Neuron (in vitro differentiated cells): ENCODE results near the gene GPR162.

Experiments used
- H2AFZ ChIP-seq: one replicate; pipeline ENCODE4 v1.6.1; 2013; ENCODE audit warnings: low read depth, mild to moderate bottlenecking, inconsistent platforms, low read length, moderate library complexity
- H3K27me3 ChIP-seq: one replicate; pipeline ENCODE4 v1.6.1; 2013; ENCODE audit warnings: low read length; ENCODE audit not compliant: insufficient read depth
- H3K36me3 ChIP-seq: one replicate; pipeline ENCODE4 v1.6.1; 2013; ENCODE audit warnings: low read length; ENCODE audit not compliant: insufficient read depth
- H3K4me1 ChIP-seq: one replicate; pipeline ENCODE4 v1.6.1; 2013; ENCODE audit warnings: low read length; ENCODE audit not compliant: insufficient read depth
- H3K4me3 ChIP-seq: 2 replicates; pipeline ENCODE4 v1.5.1; 2013; ENCODE audit warnings: mild to moderate bottlenecking, low read length, moderate library complexity
- H3K9me3 ChIP-seq: one replicate; pipeline ENCODE4 v1.6.1; 2013; ENCODE audit warnings: low read length

Gene GPR162, protein sequence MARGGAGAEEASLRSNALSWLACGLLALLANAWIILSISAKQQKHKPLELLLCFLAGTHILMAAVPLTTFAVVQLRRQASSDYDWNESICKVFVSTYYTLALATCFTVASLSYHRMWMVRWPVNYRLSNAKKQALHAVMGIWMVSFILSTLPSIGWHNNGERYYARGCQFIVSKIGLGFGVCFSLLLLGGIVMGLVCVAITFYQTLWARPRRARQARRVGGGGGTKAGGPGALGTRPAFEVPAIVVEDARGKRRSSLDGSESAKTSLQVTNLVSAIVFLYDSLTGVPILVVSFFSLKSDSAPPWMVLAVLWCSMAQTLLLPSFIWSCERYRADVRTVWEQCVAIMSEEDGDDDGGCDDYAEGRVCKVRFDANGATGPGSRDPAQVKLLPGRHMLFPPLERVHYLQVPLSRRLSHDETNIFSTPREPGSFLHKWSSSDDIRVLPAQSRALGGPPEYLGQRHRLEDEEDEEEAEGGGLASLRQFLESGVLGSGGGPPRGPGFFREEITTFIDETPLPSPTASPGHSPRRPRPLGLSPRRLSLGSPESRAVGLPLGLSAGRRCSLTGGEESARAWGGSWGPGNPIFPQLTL

DNA sequence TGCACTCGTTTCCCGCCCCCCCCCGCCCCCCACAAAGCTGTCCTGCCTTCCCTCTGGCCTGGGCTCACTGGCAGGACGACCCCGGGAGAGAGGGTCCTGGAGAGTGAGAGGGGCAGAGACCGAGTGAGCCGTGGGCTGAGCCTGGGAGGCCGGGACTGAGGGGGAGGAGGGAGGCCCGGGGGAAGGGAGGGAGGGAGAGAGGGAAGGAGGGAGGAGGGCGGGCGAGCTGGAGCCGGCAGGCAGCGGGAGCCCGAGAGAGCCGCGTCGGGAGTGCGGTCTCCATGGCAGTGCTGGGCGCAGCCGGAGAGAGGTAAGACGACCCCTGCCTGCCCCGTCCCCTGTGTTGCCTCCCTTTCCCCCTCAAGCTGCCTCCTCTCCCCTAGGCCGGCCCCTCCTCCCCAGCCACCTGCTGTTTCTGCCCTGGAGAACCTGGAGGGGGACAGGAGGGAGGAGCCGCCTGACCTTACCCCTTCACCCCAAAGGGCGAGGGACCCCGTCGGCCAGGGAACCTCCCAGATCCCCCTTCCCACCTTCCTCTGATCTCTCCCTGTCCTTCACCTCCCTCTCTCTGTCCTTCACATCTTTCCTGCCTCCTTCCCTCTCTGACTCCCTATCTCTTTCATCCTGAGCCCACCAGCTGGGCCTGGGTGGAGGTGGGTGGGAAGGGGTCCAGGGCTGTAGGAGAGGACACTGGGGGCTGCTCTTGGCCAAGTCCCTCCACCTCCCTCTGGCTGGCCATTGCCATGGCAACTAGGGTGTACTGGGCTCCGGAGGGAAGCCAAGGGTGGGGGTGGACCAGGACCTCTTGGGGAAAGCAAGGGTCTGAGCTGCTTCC is at the start of gene GPR162:
Gene GPR162 (plus strand): TSS at position 231 of the 835 bp plus-strand sequence. CDS start 2,078 bp downstream, outside the sequence.
- H3K27me3 ChIP-seq: no peaks in the 10 kb centered on the region
- H3K4me1 ChIP-seq: peaks cover 56% of the 10 kb centered on the region
- H3K4me3 ChIP-seq: peak within 1 kb of the TSS; percentile 49
- H3K9me3 ChIP-seq: no peaks in the 10 kb centered on the region
- H3K36me3 ChIP-seq: no peaks in the 10 kb centered on the region
- no peak within 1 kb of the TSS for H2AFZ ChIP-seq

DNA sequence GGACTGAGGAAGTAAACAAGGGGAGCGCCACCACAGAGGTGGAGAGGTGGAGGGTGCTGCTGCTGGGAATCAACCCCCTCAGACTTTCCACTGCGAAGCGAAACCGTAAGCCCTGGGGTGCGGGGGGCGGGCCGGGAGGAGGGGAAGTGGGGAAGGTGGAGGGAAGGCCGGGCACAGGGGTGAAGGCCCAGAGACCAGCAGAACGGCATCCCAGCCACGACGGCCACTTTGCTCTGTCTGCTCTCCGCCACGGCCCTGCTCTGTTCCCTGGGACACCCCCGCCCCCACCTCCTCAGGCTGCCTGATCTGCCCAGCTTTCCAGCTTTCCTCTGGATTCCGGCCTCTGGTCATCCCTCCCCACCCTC is 49.3 kb upstream of the GPR162 start, which contains the start of gene LAG3:
Gene LAG3 (plus strand): TSS at position 190 of the 365 bp plus-strand sequence. CDS start 333 bp downstream, outside the sequence.
- Histone ChIP-seq H3K9me3 (no peaks in the 10 kb centered on the region), H3K36me3 (peaks cover 42% of the 10 kb centered on the region), H2AFZ (no peak within 1 kb of the TSS), H3K4me1 (peaks cover 33% of the 10 kb centered on the region), H3K4me3 (no peak within 1 kb of the TSS), H3K27me3 (no peaks in the 10 kb centered on the region)

DNA sequence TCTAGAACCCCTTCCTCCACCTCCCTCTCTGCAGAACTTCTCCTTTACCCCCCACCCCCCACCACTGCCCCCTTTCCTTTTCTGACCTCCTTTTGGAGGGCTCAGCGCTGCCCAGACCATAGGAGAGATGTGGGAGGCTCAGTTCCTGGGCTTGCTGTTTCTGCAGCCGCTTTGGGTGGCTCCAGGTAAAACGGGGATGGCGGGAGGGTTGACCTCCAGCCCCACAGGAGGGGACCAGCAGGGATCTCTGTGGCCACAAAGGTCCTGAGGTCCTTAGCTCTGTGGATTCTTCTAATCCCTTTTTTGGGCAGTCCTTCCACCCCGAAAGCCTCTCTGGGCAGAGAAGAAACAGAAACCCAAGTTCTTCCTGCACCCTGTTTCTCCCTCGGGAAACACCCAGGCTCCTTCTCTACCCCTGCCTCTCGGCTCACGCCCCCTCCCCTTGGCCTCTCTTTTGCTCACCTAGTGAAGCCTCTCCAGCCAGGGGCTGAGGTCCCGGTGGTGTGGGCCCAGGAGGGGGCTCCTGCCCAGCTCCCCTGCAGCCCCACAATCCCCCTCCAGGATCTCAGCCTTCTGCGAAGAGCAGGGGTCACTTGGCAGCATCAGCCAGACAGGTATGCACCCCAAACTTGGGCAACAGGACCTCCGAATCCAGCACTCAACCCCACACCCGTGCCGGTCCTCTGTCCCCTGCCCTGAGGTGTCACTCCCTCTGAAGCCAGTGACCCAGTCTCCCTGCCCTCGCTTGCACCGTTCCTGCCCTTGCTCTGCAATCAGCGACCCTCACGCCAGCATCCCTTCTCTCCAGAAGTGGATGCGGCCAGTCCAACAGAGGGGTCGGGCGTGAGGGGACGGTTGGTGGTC is 48.7 kb upstream of the GPR162 start:
- H3K4me3 ChIP-seq: no peak overlapping the region
- peaks cover 37% of the 10 kb centered on the region for H3K4me1 ChIP-seq
- no peaks in the 10 kb centered on the region for H3K27me3 ChIP-seq
- H3K36me3 ChIP-seq: peaks cover 42% of the 10 kb centered on the region
- H3K9me3 ChIP-seq: no peaks in the 10 kb centered on the region
- H2AFZ ChIP-seq: no peak overlapping the region

DNA sequence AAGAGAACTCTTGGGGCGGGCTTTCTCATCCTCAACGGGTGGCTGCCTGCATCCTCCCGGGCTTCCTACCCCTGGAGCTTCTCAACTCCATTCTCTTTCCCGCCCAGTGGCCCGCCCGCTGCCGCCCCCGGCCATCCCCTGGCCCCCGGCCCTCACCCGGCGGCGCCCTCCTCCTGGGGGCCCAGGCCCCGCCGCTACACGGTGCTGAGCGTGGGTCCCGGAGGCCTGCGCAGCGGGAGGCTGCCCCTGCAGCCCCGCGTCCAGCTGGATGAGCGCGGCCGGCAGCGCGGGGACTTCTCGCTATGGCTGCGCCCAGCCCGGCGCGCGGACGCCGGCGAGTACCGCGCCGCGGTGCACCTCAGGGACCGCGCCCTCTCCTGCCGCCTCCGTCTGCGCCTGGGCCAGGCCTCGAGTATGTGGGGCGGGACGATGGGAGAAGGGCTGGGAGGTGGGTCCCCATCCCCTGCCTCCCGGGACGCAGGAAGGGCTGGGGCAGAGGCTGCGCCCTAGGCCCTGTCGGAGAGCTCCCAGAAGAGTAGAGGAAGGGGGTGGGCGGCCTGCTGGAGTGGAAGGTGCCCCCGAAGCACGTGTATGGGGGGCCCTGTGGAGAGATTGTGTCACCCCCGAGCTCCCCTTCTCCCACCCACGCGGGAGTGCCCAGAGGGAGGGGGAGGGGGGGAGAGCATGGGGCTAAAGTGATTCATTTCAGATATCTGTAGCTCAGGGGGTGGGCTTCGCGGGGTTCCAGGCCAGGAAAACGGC is 47.9 kb upstream of the GPR162 start:
- H3K36me3 ChIP-seq: peaks cover 42% of the 10 kb centered on the region
- peaks cover 38% of the 10 kb centered on the region for H3K4me1 ChIP-seq

DNA sequence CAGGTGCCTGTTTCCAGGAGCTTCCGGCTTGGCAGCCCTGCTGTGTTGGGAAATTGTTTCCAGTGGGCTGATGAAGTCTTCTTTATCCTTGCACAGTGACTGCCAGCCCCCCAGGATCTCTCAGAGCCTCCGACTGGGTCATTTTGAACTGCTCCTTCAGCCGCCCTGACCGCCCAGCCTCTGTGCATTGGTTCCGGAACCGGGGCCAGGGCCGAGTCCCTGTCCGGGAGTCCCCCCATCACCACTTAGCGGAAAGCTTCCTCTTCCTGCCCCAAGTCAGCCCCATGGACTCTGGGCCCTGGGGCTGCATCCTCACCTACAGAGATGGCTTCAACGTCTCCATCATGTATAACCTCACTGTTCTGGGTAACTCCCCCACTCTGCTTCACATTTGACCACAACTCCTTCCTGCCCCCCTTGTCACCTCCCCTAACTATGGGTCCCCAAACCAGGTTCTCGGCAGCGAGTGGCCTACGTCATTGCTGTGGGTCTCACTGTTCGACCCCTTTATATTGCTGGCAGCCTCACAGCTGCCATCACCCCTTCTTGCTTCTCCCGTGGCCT is 47.0 kb upstream of the GPR162 start:
- H3K27me3 ChIP-seq: no peaks in the 10 kb centered on the region
- H3K4me3 ChIP-seq: no peak overlapping the region
- no peak overlapping the region for H2AFZ ChIP-seq
- peaks cover 37% of the 10 kb centered on the region for H3K36me3 ChIP-seq
- peaks cover 36% of the 10 kb centered on the region for H3K4me1 ChIP-seq
- H3K9me3 ChIP-seq: no peaks in the 10 kb centered on the region

More for the DNA sequence above, 47.9 kb upstream of the GPR162 start:
- H3K27me3 ChIP-seq: no peaks in the 10 kb centered on the region
- no peak overlapping the region for H2AFZ ChIP-seq
- H3K9me3 ChIP-seq: no peaks in the 10 kb centered on the region
- H3K4me3 ChIP-seq: no peak overlapping the region

DNA sequence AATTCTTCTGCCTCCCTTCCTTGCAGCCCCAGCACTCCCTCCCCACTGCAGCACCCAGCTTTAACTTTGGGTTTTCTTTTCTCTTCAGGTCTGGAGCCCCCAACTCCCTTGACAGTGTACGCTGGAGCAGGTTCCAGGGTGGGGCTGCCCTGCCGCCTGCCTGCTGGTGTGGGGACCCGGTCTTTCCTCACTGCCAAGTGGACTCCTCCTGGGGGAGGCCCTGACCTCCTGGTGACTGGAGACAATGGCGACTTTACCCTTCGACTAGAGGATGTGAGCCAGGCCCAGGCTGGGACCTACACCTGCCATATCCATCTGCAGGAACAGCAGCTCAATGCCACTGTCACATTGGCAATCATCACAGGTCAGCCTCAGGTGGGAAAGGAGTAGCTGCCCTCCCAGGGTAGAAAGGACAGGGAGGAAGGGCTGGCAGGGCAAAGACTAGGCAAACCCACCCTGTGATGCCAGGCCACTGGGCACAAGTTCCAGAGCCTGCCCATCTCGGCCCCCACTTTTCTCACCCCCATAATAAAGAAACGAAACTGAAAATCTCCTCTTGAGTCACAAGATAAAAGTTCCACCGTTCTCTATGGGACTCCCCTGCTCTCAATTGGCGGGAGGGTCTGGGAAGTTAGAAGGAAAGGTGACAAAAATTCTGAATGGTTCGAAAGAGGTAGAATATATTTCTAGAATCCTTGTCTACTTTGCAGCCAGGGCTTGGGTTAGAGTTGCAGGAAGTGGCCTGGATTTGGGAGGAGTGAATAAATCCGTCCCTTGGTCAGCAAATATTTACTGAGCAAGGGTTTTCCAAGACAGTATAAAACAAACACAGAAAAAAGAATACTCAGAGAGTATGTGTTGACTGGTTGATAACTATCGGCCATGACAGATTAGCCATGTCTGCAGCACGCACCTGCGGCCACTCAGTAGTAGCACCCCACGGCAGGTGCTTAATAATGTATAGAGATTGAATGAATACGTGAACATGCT is 46.1 kb upstream of the GPR162 start:
- H2AFZ ChIP-seq: no peak overlapping the region
- no peaks in the 10 kb centered on the region for H3K9me3 ChIP-seq
- peaks cover 31% of the 10 kb centered on the region for H3K4me1 ChIP-seq
- no peak overlapping the region for H3K4me3 ChIP-seq
- no peaks in the 10 kb centered on the region for H3K27me3 ChIP-seq
- H3K36me3 ChIP-seq: peaks cover 28% of the 10 kb centered on the region

DNA sequence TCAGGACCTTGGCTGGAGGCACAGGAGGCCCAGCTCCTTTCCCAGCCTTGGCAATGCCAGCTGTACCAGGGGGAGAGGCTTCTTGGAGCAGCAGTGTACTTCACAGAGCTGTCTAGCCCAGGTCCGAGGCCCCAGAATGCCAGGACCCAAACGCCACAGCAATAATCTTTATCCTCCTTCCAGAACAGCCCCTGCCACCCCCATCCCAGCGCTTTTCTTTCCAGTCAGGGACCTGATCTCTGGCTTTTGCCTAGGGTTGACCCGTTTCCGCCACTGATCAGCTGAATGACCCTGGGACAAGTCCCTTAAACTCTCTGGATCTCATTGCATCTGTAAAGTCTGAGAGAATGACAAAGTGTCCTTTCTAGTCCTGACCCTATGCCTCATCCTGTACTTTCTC is 44.2 kb upstream of the GPR162 start:
- Histone ChIP-seq H3K27me3 (no peaks in the 10 kb centered on the region), H3K4me3 (no peak overlapping the region), H3K4me1 (peaks cover 22% of the 10 kb centered on the region), H3K9me3 (no peaks in the 10 kb centered on the region), H3K36me3 (peaks cover 16% of the 10 kb centered on the region), H2AFZ (no peak overlapping the region)

DNA sequence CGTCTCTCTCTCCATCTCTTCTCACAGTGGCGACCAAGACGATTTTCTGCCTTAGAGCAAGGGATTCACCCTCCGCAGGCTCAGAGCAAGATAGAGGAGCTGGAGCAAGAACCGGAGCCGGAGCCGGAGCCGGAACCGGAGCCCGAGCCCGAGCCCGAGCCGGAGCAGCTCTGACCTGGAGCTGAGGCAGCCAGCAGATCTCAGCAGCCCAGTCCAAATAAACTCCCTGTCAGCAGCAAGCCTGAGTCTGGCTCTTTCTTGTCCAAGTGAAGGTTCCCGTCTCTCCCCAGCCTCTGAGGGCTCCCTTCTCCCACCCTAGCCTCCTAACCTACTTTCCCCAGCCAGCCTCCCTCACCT is 43.4 kb upstream of the GPR162 start:
- Histone ChIP-seq H3K36me3 (peaks cover 16% of the 10 kb centered on the region), H3K9me3 (no peaks in the 10 kb centered on the region), H2AFZ (no peak overlapping the region), H3K4me1 (peaks cover 22% of the 10 kb centered on the region), H3K27me3 (no peaks in the 10 kb centered on the region), H3K4me3 (peak overlapping the region; percentile 9)

DNA sequence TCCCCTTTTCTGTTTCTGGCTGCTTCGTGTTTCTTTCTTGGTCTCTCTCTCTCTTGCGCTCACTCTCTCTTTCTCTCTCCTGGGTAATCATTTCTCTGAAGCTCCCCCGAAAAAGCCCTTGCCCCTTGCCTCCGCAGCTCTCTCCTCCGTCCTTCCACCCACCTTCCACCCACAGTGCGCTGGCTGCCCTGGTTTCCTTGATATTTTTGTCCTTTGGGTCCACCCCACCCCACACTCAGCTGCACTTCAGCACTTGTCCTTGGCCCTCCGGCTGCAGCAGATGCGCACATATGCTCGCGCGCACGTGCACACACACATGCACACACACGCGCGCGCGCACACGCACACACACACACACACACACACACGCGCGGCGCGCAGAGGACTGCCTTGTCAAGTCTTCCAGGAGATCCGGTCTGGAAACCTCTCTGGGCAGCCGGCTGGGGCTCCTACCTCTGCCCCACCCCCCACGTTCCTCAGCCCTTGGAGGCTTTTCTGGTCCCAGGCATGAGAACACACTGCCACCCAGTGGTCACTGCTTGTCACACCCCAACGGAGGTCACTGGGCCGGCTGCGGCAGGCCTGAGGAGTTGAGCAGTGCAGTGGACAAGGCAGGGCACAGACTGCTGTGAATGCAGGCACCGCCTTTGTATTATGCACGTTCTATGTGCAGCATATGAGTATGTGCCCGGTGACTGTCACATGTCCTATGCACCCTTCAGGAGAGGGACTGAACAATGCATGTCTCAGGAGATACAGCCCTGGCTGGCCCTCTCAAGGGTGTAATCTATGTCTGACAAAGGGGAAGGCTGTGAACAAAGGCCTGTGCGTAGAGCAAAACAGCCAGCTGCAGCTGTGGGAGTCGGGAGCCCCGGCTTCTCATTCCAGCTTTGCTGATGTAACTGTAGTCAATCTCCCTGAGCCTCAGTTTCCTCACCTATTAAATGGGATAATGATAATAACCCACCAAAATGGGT is 42.8 kb upstream of the GPR162 start:
- peak overlapping the region; percentile 22 for H3K4me3 ChIP-seq
- peaks cover 29% of the 10 kb centered on the region for H3K4me1 ChIP-seq
- no peaks in the 10 kb centered on the region for H3K27me3 ChIP-seq
- H3K36me3 ChIP-seq: peaks cover 16% of the 10 kb centered on the region
- no peak overlapping the region for H2AFZ ChIP-seq
- H3K9me3 ChIP-seq: no peaks in the 10 kb centered on the region

DNA sequence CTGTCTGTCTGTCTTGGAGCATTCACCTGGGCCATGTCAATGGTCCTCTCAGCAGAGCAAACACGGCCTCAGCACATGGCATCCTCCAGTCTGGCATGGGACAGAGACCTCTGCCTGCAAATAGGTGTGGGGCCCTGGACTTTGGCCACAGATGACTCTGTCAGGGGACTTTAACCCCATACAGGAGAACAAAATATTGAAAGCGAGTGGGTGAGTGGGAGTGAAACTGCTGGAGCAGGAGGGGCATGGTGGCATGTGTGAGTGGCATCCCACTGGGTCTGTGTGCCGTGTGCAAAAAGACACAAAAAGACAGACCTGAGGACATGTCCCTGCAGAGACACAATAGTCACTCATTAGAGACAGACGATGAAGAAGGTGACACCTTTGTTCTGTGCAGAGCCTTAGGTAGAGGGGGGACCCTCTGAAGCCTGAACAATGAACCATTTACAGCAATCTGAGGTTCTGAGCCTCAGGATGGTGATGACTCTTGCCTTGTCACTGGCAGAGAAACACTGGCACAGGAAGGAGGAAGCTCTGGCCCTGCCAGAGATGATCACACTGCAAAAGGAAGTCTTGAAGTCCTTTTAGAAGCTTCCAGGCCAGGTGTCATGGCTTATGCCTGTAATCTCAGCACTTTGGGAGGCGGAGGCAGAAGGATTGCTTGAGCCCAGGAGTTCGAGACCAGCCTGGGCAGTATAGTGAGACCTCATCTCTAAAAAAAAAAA is 41.8 kb upstream of the GPR162 start:
- H3K4me3 ChIP-seq: no peak overlapping the region
- H3K36me3 ChIP-seq: peaks cover 12% of the 10 kb centered on the region
- H3K4me1 ChIP-seq: peaks cover 30% of the 10 kb centered on the region
- no peaks in the 10 kb centered on the region for H3K9me3 ChIP-seq
- H2AFZ ChIP-seq: no peak overlapping the region
- no peaks in the 10 kb centered on the region for H3K27me3 ChIP-seq
